Measurements from ENCODE around the gene BCR.

BCR gene

GRCh38 chr22:23192133-23192532 lies 11.8 kb downstream of the BCR start:
- TF ChIP-seq CTCF (IDR thresholded peaks at IDR 0.05; ENCODE audit: insufficient read depth, low read length, poor library complexity, severe bottlenecking), result no peak
- Histone ChIP-seq H3K27me3 (replicated peaks; ENCODE audit: control insufficient read depth, insufficient read depth, low read length) (no peaks in the 10 kb centered on the region), H3K4me3 (replicated peaks; ENCODE audit: low read depth, low read length) (no peak overlapping the region), H3K36me3 (ENCODE audit: control insufficient read depth, insufficient read depth, low read length) (peaks cover 6% of the 10 kb centered on the region)
- DNase-seq (ENCODE audit: extremely low read depth, insufficient read length), result no peak

GRCh38 chr22:23192558-23192957 lies 12.2 kb downstream of the BCR start:
- peaks cover 6% of the 10 kb centered on the region for H3K36me3 ChIP-seq (ENCODE audit: control insufficient read depth, insufficient read depth, low read length)
- H3K4me3 ChIP-seq (replicated peaks; ENCODE audit: low read depth, low read length), result no peak overlapping the region
- TF ChIP-seq CTCF (IDR thresholded peaks at IDR 0.05; ENCODE audit: insufficient read depth, low read length, poor library complexity, severe bottlenecking), result no peak
- DNase-seq (ENCODE audit: extremely low read depth, insufficient read length), result no peak
- no peaks in the 10 kb centered on the region for H3K27me3 ChIP-seq (replicated peaks; ENCODE audit: control insufficient read depth, insufficient read depth, low read length)

- Histone ChIP-seq H3K36me3 (ENCODE audit: control insufficient read depth, insufficient read depth, low read length) (peaks cover 8% of the 10 kb centered on the region), H3K27me3 (replicated peaks; ENCODE audit: control insufficient read depth, insufficient read depth, low read length) (no peaks in the 10 kb centered on the region), H3K4me3 (replicated peaks; ENCODE audit: low read depth, low read length) (no peak overlapping the region)
- TF ChIP-seq CTCF (IDR thresholded peaks at IDR 0.05; ENCODE audit: insufficient read depth, low read length, poor library complexity, severe bottlenecking), result no peak
- DNase-seq (ENCODE audit: extremely low read depth, insufficient read length), result no peak
Observed at GRCh38 chr22:23193196-23193827, 13.0 kb downstream of the BCR start.

- no peak for TF ChIP-seq CTCF (IDR thresholded peaks at IDR 0.05; ENCODE audit: insufficient read depth, low read length, poor library complexity, severe bottlenecking)
- H3K36me3 ChIP-seq (ENCODE audit: control insufficient read depth, insufficient read depth, low read length), result peaks cover 8% of the 10 kb centered on the region
- no peak overlapping the region for H3K4me3 ChIP-seq (replicated peaks; ENCODE audit: low read depth, low read length)
- DNase-seq (ENCODE audit: extremely low read depth, insufficient read length), result no peak
- H3K27me3 ChIP-seq (replicated peaks; ENCODE audit: control insufficient read depth, insufficient read depth, low read length), result no peaks in the 10 kb centered on the region
Observed at GRCh38 chr22:23193882-23194281, 13.6 kb downstream of the BCR start.

GRCh38 chr22:23196165-23196564 lies 15.9 kb downstream of the BCR start:
- TF ChIP-seq CTCF (IDR thresholded peaks at IDR 0.05; ENCODE audit: insufficient read depth, low read length, poor library complexity, severe bottlenecking), result no peak

GRCh38 chr22:23197836-23198235 lies 17.5 kb downstream of the BCR start:
- TF ChIP-seq CTCF (IDR thresholded peaks at IDR 0.05; ENCODE audit: insufficient read depth, low read length, poor library complexity, severe bottlenecking), result no peak
- Histone ChIP-seq H3K27me3 (replicated peaks; ENCODE audit: control insufficient read depth, insufficient read depth, low read length) (no peaks in the 10 kb centered on the region), H3K36me3 (ENCODE audit: control insufficient read depth, insufficient read depth, low read length) (peaks cover 4% of the 10 kb centered on the region), H3K4me3 (replicated peaks; ENCODE audit: low read depth, low read length) (no peak overlapping the region)
- no peak for DNase-seq (ENCODE audit: extremely low read depth, insufficient read length)

More at GRCh38 chr22:23196165-23196564, 15.9 kb downstream of the BCR start:
- DNase-seq (ENCODE audit: extremely low read depth, insufficient read length), result no peak
- no peaks in the 10 kb centered on the region for H3K27me3 ChIP-seq (replicated peaks; ENCODE audit: control insufficient read depth, insufficient read depth, low read length)
- peaks cover 5% of the 10 kb centered on the region for H3K36me3 ChIP-seq (ENCODE audit: control insufficient read depth, insufficient read depth, low read length)
- no peak overlapping the region for H3K4me3 ChIP-seq (replicated peaks; ENCODE audit: low read depth, low read length)

All from GM06990 (cell line).